SK-N-SH treated with all-trans-retinoic acid at 6 μM for 48 hours (cell line): Measurements from ENCODE around the gene MPPED1.

ENCODE experiments used
- ATAC-seq: fragments of 200-7000 bp; cut with Tn5 transposase; 3 replicates; pipeline ENCODE4 v1.9.1; 2020; ENCODE audit warnings: mild to moderate bottlenecking, moderate library complexity
- ARNTL ChIP-seq: fragments of 450-650 bp; formaldehyde crosslinking; IDR thresholded peaks from 2 replicates; pipeline ENCODE4 v1.5.0; 2020; ENCODE audit warnings: low read depth, mild to moderate bottlenecking, moderate library complexity, borderline replicate concordance
- BACH2 ChIP-seq: fragments of 250-450 bp; sonication (Bioruptor Pico); IDR thresholded peaks from 2 replicates; pipeline ENCODE4 v1.9.0; 2021; ENCODE audit warnings: mild to moderate bottlenecking, borderline replicate concordance
- CSDC2 ChIP-seq: fragments of 250-450 bp; sonication (Bioruptor Pico); IDR thresholded peaks from 2 replicates; pipeline ENCODE4 v1.5.0; 2020; ENCODE audit warnings: mild to moderate bottlenecking, moderate library complexity
- ESRRG ChIP-seq: fragments of 250-450 bp; sonication (Bioruptor Pico); IDR thresholded peaks from 2 replicates; pipeline ENCODE4 v1.6.1; 2021; ENCODE audit warnings: mild to moderate bottlenecking
- GLIS3 ChIP-seq: fragments of 250-450 bp; sonication (Bioruptor Pico); IDR thresholded peaks from 2 replicates; pipeline ENCODE4 v1.5.0; 2020; ENCODE audit warnings: mild to moderate bottlenecking, moderate library complexity
- ISL1 ChIP-seq: fragments of 250-450 bp; sonication (Bioruptor Pico); IDR thresholded peaks from 2 replicates; pipeline ENCODE4 v2.1.2; 2022; ENCODE audit warnings: mild to moderate bottlenecking, moderate library complexity
- OSR1 ChIP-seq: fragments of 250-450 bp; sonication (Bioruptor Pico); IDR thresholded peaks from 2 replicates; pipeline ENCODE4 v1.8.0; 2022; ENCODE audit warnings: moderate library complexity, mild to moderate bottlenecking, inconsistent platforms
- PATZ1 ChIP-seq: fragments of 250-450 bp; sonication (Bioruptor Pico); IDR thresholded peaks from 2 replicates; pipeline ENCODE4 v1.8.0; 2020; ENCODE audit warnings: mild to moderate bottlenecking, moderate library complexity, borderline replicate concordance
- PPARA ChIP-seq: fragments of 250-450 bp; sonication (Bioruptor Pico); IDR thresholded peaks from 2 replicates; pipeline ENCODE4 v1.5.0; 2020; ENCODE audit warnings: mild to moderate bottlenecking, borderline replicate concordance
- TCF4 ChIP-seq: fragments of 250-450 bp; sonication (Bioruptor Pico); IDR thresholded peaks from 2 replicates; pipeline ENCODE4 v1.8.0; 2021; ENCODE audit warnings: mild to moderate bottlenecking, moderate library complexity, borderline replicate concordance
- TOX ChIP-seq: fragments of 250-450 bp; sonication (Bioruptor Pico); IDR thresholded peaks from 2 replicates; pipeline ENCODE4 v1.8.0; 2021; ENCODE audit warnings: mild to moderate bottlenecking, moderate library complexity, borderline replicate concordance
- ZC3H10 ChIP-seq: fragments of 250-450 bp; sonication (Bioruptor Pico); IDR thresholded peaks from 2 replicates; pipeline ENCODE4 v1.5.1; 2021; ENCODE audit warnings: mild to moderate bottlenecking, moderate library complexity
- ZFP3 ChIP-seq: fragments of 250-450 bp; sonication (Bioruptor Pico); IDR thresholded peaks from 2 replicates; pipeline ENCODE4 v1.5.0; 2020; ENCODE audit warnings: mild to moderate bottlenecking, moderate library complexity
- ZFP30 ChIP-seq: fragments of 450-650 bp; formaldehyde crosslinking; IDR thresholded peaks from 2 replicates; pipeline ENCODE4 v1.5.0; 2022; ENCODE audit warnings: mild to moderate bottlenecking, moderate library complexity
- ZNF565 ChIP-seq: fragments of 450-650 bp; formaldehyde crosslinking; conservative IDR thresholded peaks from 2 replicates; pipeline ENCODE4 v1.5.0; 2020; ENCODE audit warnings: low read depth, mild to moderate bottlenecking, moderate library complexity
- ZNF70 ChIP-seq: fragments of 450-650 bp; formaldehyde crosslinking; IDR thresholded peaks from 2 replicates; pipeline ENCODE4 v1.5.0; 2020; ENCODE audit warnings: mild to moderate bottlenecking, moderate library complexity
- ZNF8 ChIP-seq: fragments of 450-650 bp; formaldehyde crosslinking; IDR thresholded peaks from 2 replicates; pipeline ENCODE4 v1.5.0; 2020; ENCODE audit warnings: mild to moderate bottlenecking, moderate library complexity
- TF ChIP-seq, protein P1 (sequence below): fragments of 250-450 bp; sonication (Bioruptor Pico); IDR thresholded peaks from 2 replicates; pipeline ENCODE4 v1.5.1; 2021; ENCODE audit warnings: mild to moderate bottlenecking, moderate library complexity
- TF ChIP-seq, protein P2 (sequence below): fragments of 250-450 bp; sonication (Bioruptor Pico); IDR thresholded peaks from 2 replicates; pipeline ENCODE4 v1.8.0; 2021; ENCODE audit warnings: low read depth, mild to moderate bottlenecking, moderate library complexity, borderline replicate concordance
- TF ChIP-seq, protein P3 (sequence below): fragments of 250-450 bp; sonication (Bioruptor Pico); IDR thresholded peaks from 2 replicates; pipeline ENCODE4 v1.5.1; 2020; ENCODE audit warnings: low read depth, mild to moderate bottlenecking, moderate library complexity
- TF ChIP-seq, protein P4 (sequence below): fragments of 250-450 bp; sonication (Bioruptor Pico); IDR thresholded peaks from 2 replicates; pipeline ENCODE4 v1.5.0; 2020; ENCODE audit warnings: mild to moderate bottlenecking, moderate library complexity

MPPED1 gene

DNA sequence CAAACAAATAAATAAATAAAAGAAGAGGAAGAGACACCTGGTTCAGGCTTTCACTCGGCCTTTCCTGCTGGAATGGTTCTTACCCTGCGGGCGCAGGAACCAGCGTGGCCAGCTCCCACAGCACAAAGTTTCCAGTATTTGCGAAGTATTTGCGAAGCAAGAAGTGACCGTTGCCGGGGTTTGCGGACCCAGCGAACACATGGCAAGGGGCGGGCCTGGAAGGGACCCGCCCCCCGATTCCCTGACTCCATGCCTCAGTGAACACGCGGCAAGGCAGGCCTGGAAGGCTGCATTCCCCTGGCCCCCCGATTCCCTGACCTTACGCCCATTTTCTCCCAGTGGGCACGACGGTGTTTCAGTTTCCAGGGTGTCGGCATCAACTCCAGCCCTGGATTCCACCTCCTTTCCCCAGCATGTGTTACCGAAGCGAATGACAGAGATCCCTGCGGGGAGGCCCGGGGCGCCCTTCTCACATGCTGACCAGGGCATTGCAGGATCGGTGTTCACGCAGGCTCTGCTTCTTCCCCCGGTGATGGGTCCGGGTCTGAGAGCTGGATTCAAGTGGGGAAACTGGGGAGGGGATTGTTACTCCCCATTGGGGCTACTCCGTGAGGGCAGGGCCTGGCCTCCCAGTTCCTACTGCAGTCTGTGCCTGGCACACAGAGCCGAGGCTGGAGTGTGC lies 102.8 kb downstream of the MPPED1 start:
- no peak for ATAC-seq

GRCh38 chr22:43515411-43515810 lies 103.6 kb downstream of the MPPED1 start:
- TF ChIP-seq ESRRG (CRISPR knock-in tag) = no peak
- TF ChIP-seq, protein P1, sequence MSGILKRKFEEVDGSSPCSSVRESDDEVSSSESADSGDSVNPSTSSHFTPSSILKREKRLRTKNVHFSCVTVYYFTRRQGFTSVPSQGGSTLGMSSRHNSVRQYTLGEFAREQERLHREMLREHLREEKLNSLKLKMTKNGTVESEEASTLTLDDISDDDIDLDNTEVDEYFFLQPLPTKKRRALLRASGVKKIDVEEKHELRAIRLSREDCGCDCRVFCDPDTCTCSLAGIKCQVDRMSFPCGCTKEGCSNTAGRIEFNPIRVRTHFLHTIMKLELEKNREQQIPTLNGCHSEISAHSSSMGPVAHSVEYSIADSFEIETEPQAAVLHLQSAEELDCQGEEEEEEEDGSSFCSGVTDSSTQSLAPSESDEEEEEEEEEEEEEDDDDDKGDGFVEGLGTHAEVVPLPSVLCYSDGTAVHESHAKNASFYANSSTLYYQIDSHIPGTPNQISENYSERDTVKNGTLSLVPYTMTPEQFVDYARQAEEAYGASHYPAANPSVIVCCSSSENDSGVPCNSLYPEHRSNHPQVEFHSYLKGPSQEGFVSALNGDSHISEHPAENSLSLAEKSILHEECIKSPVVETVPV (CRISPR knock-in tag) = no peak
- TF ChIP-seq ISL1 (CRISPR knock-in tag) = no peak
- no peak for TF ChIP-seq TCF4 (CRISPR knock-in tag)
- no peak for TF ChIP-seq ZNF565 (CRISPR knock-in tag)
- no peak for TF ChIP-seq CSDC2 (CRISPR knock-in tag)
- TF ChIP-seq ZNF8 (CRISPR knock-in tag) = no peak
- no peak for TF ChIP-seq PATZ1
- TF ChIP-seq ZFP30 (CRISPR knock-in tag) = no peak
- TF ChIP-seq TOX (CRISPR knock-in tag) = no peak
- ATAC-seq = no peak

More for the DNA sequence above, 102.8 kb downstream of the MPPED1 start:
- TF ChIP-seq ZC3H10 (CRISPR knock-in tag) (no peak), ESRRG (CRISPR knock-in tag) (no peak), ARNTL (CRISPR knock-in tag) (no peak), GLIS3 (CRISPR knock-in tag) (no peak), TOX (CRISPR knock-in tag) (no peak), ISL1 (CRISPR knock-in tag) (no peak), ZFP3 (CRISPR knock-in tag) (no peak), PPARA (CRISPR knock-in tag) (no peak), OSR1 (no peak), BACH2 (CRISPR knock-in tag) (no peak), ZNF8 (CRISPR knock-in tag) (no peak), PATZ1 (no peak), CSDC2 (CRISPR knock-in tag) (no peak), ZNF70 (CRISPR knock-in tag) (no peak)
- TF ChIP-seq, protein P2, sequence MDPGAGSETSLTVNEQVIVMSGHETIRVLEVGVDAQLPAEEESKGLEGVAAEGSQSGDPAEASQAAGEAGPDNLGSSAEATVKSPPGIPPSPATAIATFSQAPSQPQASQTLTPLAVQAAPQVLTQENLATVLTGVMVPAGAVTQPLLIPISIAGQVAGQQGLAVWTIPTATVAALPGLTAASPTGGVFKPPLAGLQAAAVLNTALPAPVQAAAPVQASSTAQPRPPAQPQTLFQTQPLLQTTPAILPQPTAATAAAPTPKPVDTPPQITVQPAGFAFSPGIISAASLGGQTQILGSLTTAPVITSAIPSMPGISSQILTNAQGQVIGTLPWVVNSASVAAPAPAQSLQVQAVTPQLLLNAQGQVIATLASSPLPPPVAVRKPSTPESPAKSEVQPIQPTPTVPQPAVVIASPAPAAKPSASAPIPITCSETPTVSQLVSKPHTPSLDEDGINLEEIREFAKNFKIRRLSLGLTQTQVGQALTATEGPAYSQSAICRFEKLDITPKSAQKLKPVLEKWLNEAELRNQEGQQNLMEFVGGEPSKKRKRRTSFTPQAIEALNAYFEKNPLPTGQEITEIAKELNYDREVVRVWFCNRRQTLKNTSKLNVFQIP (CRISPR knock-in tag) = no peak
- TF ChIP-seq, protein P3, sequence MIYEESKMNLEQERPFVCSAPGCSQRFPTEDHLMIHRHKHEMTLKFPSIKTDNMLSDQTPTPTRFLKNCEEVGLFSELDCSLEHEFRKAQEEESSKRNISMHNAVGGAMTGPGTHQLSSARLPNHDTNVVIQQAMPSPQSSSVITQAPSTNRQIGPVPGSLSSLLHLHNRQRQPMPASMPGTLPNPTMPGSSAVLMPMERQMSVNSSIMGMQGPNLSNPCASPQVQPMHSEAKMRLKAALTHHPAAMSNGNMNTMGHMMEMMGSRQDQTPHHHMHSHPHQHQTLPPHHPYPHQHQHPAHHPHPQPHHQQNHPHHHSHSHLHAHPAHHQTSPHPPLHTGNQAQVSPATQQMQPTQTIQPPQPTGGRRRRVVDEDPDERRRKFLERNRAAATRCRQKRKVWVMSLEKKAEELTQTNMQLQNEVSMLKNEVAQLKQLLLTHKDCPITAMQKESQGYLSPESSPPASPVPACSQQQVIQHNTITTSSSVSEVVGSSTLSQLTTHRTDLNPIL (CRISPR knock-in tag) = no peak
- TF ChIP-seq, protein P4, sequence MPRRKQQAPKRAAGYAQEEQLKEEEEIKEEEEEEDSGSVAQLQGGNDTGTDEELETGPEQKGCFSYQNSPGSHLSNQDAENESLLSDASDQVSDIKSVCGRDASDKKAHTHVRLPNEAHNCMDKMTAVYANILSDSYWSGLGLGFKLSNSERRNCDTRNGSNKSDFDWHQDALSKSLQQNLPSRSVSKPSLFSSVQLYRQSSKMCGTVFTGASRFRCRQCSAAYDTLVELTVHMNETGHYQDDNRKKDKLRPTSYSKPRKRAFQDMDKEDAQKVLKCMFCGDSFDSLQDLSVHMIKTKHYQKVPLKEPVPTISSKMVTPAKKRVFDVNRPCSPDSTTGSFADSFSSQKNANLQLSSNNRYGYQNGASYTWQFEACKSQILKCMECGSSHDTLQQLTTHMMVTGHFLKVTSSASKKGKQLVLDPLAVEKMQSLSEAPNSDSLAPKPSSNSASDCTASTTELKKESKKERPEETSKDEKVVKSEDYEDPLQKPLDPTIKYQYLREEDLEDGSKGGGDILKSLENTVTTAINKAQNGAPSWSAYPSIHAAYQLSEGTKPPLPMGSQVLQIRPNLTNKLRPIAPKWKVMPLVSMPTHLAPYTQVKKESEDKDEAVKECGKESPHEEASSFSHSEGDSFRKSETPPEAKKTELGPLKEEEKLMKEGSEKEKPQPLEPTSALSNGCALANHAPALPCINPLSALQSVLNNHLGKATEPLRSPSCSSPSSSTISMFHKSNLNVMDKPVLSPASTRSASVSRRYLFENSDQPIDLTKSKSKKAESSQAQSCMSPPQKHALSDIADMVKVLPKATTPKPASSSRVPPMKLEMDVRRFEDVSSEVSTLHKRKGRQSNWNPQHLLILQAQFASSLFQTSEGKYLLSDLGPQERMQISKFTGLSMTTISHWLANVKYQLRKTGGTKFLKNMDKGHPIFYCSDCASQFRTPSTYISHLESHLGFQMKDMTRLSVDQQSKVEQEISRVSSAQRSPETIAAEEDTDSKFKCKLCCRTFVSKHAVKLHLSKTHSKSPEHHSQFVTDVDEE (CRISPR knock-in tag) = no peak
- TF ChIP-seq, protein P1 (CRISPR knock-in tag) = no peak
